ENCODE data around the gene LRMDA. TPM values are rescaled to one million over a fixed set of nuclear protein-coding genes. Genes with fewer than 3 reads are reported as not detected.

LRMDA gene
- total RNA-seq, 3 donors from 2014 or later, result 8.3 to 17.1 (median 11.1) TPM

DNA sequence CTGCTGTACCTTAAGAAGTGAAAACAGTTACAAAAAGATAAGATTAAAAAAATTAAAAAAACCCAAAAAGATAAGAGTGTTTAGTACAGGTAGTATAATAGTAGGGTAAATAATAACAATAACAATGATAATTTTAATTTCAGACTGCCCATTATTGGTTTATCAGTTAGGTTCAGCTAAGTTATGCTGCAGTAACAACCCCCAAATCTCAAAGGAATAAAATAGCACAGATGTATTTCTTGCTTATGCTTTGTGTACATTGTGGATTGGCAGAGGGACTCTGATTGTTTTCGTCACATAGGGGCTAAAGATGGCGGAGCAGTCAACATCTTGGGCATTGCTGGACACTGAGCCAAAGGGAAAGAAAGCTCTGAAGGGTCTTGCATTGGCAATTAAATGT is 264.6 kb downstream of the LRMDA start:
- H3K27me3 ChIP-seq, result no peaks in the 10 kb centered on the region
- no peaks in the 10 kb centered on the region for H3K36me3 ChIP-seq
- no peak overlapping the region for H3K4me3 ChIP-seq
- no peaks in the 10 kb centered on the region for H3K4me1 ChIP-seq
- H3K27ac ChIP-seq, result no peak overlapping the region
- DNase-seq (ENCODE audit: low spot score in 2 of 2), result no peak
- TF ChIP-seq POLR2A (IDR thresholded peaks at IDR 0.05) (no peak), POLR2AphosphoS5 (IDR thresholded peaks at IDR 0.05) (no peak)
- TF ChIP-seq, protein P1, sequence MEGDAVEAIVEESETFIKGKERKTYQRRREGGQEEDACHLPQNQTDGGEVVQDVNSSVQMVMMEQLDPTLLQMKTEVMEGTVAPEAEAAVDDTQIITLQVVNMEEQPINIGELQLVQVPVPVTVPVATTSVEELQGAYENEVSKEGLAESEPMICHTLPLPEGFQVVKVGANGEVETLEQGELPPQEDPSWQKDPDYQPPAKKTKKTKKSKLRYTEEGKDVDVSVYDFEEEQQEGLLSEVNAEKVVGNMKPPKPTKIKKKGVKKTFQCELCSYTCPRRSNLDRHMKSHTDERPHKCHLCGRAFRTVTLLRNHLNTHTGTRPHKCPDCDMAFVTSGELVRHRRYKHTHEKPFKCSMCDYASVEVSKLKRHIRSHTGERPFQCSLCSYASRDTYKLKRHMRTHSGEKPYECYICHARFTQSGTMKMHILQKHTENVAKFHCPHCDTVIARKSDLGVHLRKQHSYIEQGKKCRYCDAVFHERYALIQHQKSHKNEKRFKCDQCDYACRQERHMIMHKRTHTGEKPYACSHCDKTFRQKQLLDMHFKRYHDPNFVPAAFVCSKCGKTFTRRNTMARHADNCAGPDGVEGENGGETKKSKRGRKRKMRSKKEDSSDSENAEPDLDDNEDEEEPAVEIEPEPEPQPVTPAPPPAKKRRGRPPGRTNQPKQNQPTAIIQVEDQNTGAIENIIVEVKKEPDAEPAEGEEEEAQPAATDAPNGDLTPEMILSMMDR (IDR thresholded peaks at IDR 0.05), result no peak
- peaks cover 0 to 6% of the 10 kb centered on the region in 2 donors for H3K9me3 ChIP-seq
- intact Hi-C loops (cut with DNase I; ENCODE audit: low total_unique reads), result no loop called here

DNA sequence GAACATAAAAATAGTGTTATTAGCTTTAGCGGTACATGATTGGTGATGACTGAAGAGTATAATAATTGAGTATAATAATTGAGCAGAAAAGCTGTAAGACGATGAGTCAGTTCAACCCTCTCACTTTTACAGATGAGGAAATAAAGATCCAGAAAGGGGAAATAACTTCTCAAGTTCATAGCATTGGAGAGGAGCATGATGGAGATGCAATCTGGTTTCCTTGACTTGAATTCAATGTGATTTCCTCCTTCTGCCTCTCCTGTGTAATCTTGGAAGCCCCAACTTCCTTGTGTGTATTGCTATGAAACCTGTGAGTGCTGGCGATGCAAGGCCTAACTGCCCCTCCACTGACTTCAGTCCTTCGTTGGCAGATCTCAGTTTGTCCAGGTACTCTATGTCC is 265.1 kb downstream of the LRMDA start:
- intact Hi-C loops (cut with DNase I; ENCODE audit: low total_unique reads), result no loop called here
- no peaks in the 10 kb centered on the region for H3K27me3 ChIP-seq
- TF ChIP-seq POLR2A (IDR thresholded peaks at IDR 0.05) (no peak), POLR2AphosphoS5 (IDR thresholded peaks at IDR 0.05) (no peak)
- TF ChIP-seq, protein P1 (IDR thresholded peaks at IDR 0.05), result no peak
- no peak overlapping the region for H3K27ac ChIP-seq
- no peaks in the 10 kb centered on the region for H3K4me1 ChIP-seq
- no peak for DNase-seq (ENCODE audit: low spot score in 2 of 2)
- no peaks in the 10 kb centered on the region for H3K36me3 ChIP-seq
- H3K9me3 ChIP-seq, result peaks cover 0 to 6% of the 10 kb centered on the region in 2 donors
- H3K4me3 ChIP-seq, result no peak overlapping the region

DNA sequence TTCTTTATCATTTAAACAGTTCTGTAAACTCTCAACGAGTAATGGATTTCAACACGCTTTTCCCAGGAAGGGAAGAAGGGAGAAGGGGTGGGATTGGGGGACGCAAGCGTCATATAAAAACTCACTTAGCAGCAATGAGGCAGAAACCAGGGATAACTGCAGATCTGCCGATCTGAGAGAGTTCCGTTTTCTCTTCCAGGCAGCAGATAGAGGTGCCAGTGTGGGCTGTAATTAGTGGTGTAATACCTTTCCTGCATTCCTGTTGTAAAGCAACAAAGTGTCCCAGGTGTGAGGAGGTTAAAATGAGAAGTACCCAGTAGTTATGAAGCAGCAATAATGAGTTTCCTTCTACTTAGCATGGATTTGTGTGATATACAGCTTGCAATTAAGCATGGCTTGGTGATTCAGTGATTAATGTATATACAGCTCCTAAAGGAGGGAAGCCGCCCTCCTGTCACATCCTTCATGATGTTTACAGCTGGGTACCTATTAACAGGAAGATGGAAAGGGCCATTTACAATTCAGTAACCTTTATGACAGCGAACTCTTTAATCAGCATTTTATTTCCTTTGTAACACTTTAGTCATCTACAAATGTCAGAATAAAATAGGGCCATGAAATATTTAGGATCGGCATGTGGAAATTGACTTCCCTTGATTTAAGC is 271.9 kb downstream of the LRMDA start:
- DNase-seq (ENCODE audit: low spot score in 2 of 2), result no peak
- H3K4me3 ChIP-seq, result no peak overlapping the region
- TF ChIP-seq POLR2A (IDR thresholded peaks at IDR 0.05) (no peak), POLR2AphosphoS5 (IDR thresholded peaks at IDR 0.05) (no peak)
- TF ChIP-seq, protein P1 (IDR thresholded peaks at IDR 0.05), result no peak
- no peaks in the 10 kb centered on the region for H3K36me3 ChIP-seq
- no peaks in the 10 kb centered on the region for H3K4me1 ChIP-seq
- no peaks in the 10 kb centered on the region for H3K9me3 ChIP-seq
- intact Hi-C loops (cut with DNase I; ENCODE audit: low total_unique reads), result no loop called here
- H3K27me3 ChIP-seq, result no peaks in the 10 kb centered on the region
- H3K27ac ChIP-seq, result no peak overlapping the region

GRCh38 chr10:75705426-75705825 is 274.0 kb downstream of the LRMDA start:
- no peak for DNase-seq (ENCODE audit: low spot score in 2 of 2)
- no peaks in the 10 kb centered on the region for H3K36me3 ChIP-seq
- intact Hi-C loops (cut with DNase I; ENCODE audit: low total_unique reads), result no loop called here
- no peaks in the 10 kb centered on the region for H3K4me1 ChIP-seq
- H3K9me3 ChIP-seq, result no peaks in the 10 kb centered on the region
- no peak overlapping the region for H3K4me3 ChIP-seq
- no peaks in the 10 kb centered on the region for H3K27me3 ChIP-seq
- H3K27ac ChIP-seq, result no peak overlapping the region
- TF ChIP-seq, protein P1 (IDR thresholded peaks at IDR 0.05), result no peak
- no peak for TF ChIP-seq POLR2A (IDR thresholded peaks at IDR 0.05)
- TF ChIP-seq POLR2AphosphoS5 (IDR thresholded peaks at IDR 0.05), result no peak

GRCh38 chr10:75707080-75707840 is 275.8 kb downstream of the LRMDA start:
- no peak for DNase-seq (ENCODE audit: low spot score in 2 of 2)
- Histone ChIP-seq H3K36me3 (no peaks in the 10 kb centered on the region), H3K27me3 (no peaks in the 10 kb centered on the region), H3K27ac (no peak overlapping the region), H3K4me1 (no peaks in the 10 kb centered on the region), H3K9me3 (no peaks in the 10 kb centered on the region), H3K4me3 (no peak overlapping the region)
- intact Hi-C loops (cut with DNase I; ENCODE audit: low total_unique reads), result no loop called here
- TF ChIP-seq, protein P1 (IDR thresholded peaks at IDR 0.05), result no peak
- TF ChIP-seq POLR2AphosphoS5 (IDR thresholded peaks at IDR 0.05) (no peak), POLR2A (IDR thresholded peaks at IDR 0.05) (no peak)
